NCI-H1436 treated with DMSO at 0.1 percent for 48 hours (cell line): ENCODE results near the gene CATSPERE.
"Not testable (repeated sequence)": the region's sequence is repeated elsewhere in the genome, so short reads cannot be mapped to it uniquely, and the experiment has no call there.

Experiments
- DNase-seq: peaks from one replicate; lab custom pipeline; 2025; lab: John Stamatoyannopoulos, UW

CATSPERE gene

DNA sequence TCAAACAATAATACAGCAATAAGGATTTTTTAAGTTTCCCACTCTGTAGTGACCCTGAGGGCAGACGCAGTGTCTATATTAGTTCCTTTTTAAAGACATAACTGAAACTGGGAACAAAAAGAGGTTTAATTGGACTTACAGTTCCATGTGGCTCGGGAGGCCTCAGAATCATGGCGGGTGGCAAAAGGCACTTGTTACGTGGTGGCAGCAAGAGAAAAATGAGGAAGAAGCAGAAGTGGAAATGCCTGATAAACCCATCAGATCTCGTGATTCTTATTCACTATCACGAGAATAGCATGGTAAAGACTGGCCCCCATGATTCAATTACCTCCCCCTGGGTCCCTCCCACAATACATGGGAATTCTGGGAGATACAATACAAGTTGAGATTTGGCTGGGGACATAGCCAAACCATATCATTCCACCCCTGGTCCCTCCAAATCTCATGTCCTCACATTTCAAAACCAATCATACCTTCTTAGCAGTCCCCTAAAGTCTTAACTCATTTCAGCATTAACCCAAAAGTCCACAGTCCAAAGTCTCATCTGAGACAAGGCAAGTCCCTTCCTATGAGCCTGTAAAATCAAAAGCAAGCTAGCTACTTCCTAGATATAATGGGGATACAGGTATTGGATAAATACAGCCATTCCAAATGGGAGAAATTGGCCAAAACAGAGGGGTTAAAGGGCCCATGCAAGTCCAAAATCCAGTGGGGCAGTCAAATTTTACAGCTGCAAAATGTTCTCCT lies 205.8 kb downstream of the CATSPERE start:
- DNase-seq: not testable (repeated sequence)

GRCh38 chr1:244667797-244668196 lies 206.7 kb downstream of the CATSPERE start:
- no peak for DNase-seq

DNA sequence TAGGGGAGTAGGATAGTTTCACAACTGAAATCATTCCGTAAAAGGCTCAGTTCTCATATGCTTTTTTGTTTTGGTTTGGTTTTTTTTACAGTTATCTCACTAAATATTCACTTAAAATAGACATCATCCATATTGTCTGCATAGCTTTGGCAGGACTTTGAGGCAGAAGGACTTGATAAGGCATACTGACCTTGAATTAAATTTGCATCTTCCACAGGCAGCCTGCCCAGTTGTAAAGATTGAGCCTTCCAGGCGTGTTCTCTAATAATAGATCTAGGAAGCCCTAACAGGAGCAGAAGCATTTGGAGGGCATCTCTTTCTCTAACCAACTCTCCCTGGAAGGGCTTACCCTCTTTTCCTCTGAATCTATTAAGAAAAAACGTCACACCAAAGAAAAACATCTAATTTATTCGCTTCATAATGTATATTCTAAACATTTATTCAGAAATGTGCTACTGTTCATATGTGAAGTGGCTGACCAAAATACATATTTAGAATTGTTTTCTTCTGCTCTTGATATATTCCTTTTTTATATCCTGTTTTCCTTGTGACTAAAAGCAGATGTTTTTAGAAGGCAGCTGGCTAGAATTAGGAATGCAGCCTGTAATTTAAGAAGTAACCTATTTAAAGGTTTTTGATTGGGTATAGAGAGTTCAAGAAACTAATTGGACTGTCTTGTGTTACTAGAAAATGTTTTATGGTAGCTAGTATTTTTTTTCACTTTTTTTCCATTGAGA lies 212.0 kb downstream of the CATSPERE start:
- no peak for DNase-seq

DNA sequence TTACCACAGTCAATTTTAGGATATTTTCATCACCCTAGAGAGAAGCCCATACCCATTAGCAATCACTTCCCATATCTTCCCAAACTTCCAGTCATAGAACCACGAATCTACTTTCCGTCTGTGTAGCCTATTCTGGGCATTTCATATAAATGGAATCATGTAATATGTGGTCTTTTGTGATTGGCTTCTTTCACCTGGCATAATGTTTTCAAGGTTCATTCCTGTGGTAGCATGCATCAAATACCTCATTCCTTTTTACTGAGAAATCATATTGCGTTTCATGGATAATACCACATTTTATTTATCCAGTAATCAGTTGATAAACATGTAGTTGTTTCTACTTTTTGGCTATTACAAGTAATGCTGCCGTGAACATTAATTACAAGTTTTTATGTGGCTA lies 213.4 kb downstream of the CATSPERE start:
- no peak for DNase-seq

GRCh38 chr1:244675167-244675566 lies 214.1 kb downstream of the CATSPERE start:
- no peak for DNase-seq

DNA sequence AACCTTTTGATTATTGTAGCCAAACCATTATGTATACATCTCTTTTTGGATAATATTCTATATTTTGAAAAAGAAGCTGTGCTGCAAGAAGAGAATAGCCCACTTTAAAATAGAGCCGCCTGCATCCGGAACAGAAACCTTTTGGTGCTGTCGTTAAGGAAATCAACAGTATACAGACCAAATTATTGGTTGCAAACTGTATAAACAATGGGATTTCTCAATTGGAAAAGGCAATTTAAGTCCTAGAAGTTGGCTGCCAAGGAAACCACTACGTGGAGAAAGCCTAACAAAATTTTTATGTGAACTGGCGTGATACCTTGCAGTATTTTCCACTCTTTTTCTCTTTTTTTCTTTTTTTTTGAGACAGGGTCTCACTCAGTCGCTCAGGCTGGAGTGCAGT lies 217.6 kb downstream of the CATSPERE start:
- no peak for DNase-seq

DNA sequence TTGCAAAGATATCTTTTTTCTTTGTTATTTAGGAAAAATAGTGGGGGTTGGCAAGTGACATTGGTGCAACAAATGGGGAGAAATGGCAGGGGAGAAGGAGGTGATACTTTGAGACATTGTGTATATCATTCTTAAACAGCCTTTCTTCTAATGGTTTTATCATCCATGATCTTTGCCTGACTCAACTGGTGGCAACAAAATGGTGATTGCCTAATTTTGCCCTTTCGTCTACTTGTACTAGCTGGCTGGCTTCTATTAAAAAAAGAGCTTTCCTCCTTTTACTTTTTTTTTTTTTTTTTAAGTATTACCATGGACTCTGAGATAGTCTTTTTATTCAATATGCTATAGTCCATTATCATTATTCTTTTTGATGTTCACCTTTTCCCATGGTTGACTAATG lies 219.6 kb downstream of the CATSPERE start:
- DNase-seq: no peak

DNA sequence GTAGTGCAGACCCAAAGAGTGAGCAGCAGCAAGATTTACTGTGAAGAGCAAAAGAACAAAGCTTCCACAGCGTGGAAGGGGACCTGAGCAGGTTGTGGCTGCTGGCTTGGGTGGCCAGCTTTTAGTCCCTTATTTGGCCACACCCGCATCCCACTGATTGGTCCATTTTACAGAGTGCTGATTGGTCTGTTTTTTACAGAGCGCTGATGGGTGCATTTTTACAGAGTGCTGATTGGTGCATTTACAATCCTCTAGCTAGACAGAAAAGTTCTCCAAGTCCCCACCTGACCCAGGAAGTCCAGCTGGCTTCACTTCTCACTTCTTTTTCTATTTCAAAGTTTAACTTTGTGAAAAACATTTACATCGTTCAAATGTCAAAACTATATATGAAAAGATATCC lies 221.0 kb downstream of the CATSPERE start:
- not testable (repeated sequence) for DNase-seq
